Measurements from ENCODE around the gene EDEM2. TPM values are rescaled to one million over a fixed set of nuclear protein-coding genes. Genes with fewer than 3 reads are reported as not detected.
"Not testable (repeated sequence)": the region's sequence is repeated elsewhere in the genome, so short reads cannot be mapped to it uniquely, and the experiment has no call there.

EDEM2 gene
- polyA plus RNA-seq, 3 donors, result 39.5 to 86.1 (median 75.6) TPM

GRCh38 chr20:35165221-35166185 lies 18.4 kb upstream of the EDEM2 start:
- TF ChIP-seq, protein P1, sequence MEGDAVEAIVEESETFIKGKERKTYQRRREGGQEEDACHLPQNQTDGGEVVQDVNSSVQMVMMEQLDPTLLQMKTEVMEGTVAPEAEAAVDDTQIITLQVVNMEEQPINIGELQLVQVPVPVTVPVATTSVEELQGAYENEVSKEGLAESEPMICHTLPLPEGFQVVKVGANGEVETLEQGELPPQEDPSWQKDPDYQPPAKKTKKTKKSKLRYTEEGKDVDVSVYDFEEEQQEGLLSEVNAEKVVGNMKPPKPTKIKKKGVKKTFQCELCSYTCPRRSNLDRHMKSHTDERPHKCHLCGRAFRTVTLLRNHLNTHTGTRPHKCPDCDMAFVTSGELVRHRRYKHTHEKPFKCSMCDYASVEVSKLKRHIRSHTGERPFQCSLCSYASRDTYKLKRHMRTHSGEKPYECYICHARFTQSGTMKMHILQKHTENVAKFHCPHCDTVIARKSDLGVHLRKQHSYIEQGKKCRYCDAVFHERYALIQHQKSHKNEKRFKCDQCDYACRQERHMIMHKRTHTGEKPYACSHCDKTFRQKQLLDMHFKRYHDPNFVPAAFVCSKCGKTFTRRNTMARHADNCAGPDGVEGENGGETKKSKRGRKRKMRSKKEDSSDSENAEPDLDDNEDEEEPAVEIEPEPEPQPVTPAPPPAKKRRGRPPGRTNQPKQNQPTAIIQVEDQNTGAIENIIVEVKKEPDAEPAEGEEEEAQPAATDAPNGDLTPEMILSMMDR (IDR thresholded peaks at IDR 0.05), result no peak
- no peaks in the 10 kb centered on the region for H3K9me3 ChIP-seq (replicated peaks in 1 of 2; ENCODE audit: control insufficient read depth in 1 of 2, insufficient read depth in 1 of 2, low read length in 2 of 2)
- WGBS (ENCODE audit: insufficient coverage), result 44% methylated on average over 2 of the region's 4 CpGs
- no peaks in the 10 kb centered on the region for H3K36me3 ChIP-seq (replicated peaks in 1 of 2; ENCODE audit: control insufficient read depth in 1 of 2, insufficient read depth in 2 of 2, low read length in 2 of 2)
- no peak overlapping the region for H3K27ac Mint-ChIP-seq
- no peaks in the 10 kb centered on the region for H3K36me3 Mint-ChIP-seq
- H3K4me2 ChIP-seq (replicated peaks; ENCODE audit: extremely low read depth, low read length, poor library complexity, severe bottlenecking), result no peak overlapping the region
- H3K79me2 ChIP-seq (ENCODE audit: insufficient read depth, low read length), result no peaks in the 10 kb centered on the region
- H3K27ac ChIP-seq (ENCODE audit: low read depth in 1 of 2, low read length in 2 of 2), result no peak overlapping the region
- intact Hi-C loops (cut with micrococcal nuclease), result no loop called here
- H3K27me3 Mint-ChIP-seq (ENCODE audit: low read depth in 3 of 3), result peaks cover 0 to 5% (median 0%) of the 10 kb centered on the region in 3 donors
- peaks cover 0 to 7% (median 2%) of the 10 kb centered on the region in 7 donors for H3K9me3 Mint-ChIP-seq
- H3K4me1 ChIP-seq (ENCODE audit: control insufficient read depth in 1 of 2, insufficient read depth in 2 of 2, low read length in 2 of 2), result peaks cover 3 to 6% of the 10 kb centered on the region in 2 donors
- H2AFZ ChIP-seq (ENCODE audit: insufficient read depth, low read depth, low read length, poor library complexity, severe bottlenecking), result no peak overlapping the region
- H3K4me3 Mint-ChIP-seq, result no peak overlapping the region
- H3K9ac ChIP-seq (ENCODE audit: insufficient read depth, low read length, poor library complexity, severe bottlenecking), result no peak overlapping the region
- H3K4me3 ChIP-seq (replicated peaks in 1 of 3; ENCODE audit: low read depth in 2 of 3, low read length in 3 of 3), result no peak overlapping the region
- no peaks in the 10 kb centered on the region for H4K20me1 ChIP-seq (ENCODE audit: insufficient read depth, low read length)
- peaks cover 11% of the 10 kb centered on the region for H3K4me1 Mint-ChIP-seq
- no peaks in the 10 kb centered on the region for H3K27me3 ChIP-seq (ENCODE audit: control insufficient read depth in 2 of 2, insufficient read depth in 2 of 2, low read length in 2 of 2)
- no peak for DNase-seq

- H3K4me1 ChIP-seq (ENCODE audit: control insufficient read depth in 1 of 2, insufficient read depth in 2 of 2, low read length in 2 of 2); H3K9ac ChIP-seq (ENCODE audit: insufficient read depth, low read length, poor library complexity, severe bottlenecking); H3K27ac Mint-ChIP-seq; H3K79me2 ChIP-seq (ENCODE audit: insufficient read depth, low read length); H3K27ac ChIP-seq (ENCODE audit: low read depth in 1 of 2, low read length in 2 of 2); H3K4me3 ChIP-seq (replicated peaks in 1 of 3; ENCODE audit: low read depth in 2 of 3, low read length in 3 of 3); H4K20me1 ChIP-seq (ENCODE audit: insufficient read depth, low read length); H3K27me3 Mint-ChIP-seq (ENCODE audit: low read depth in 3 of 3); H3K4me2 ChIP-seq (replicated peaks; ENCODE audit: extremely low read depth, low read length, poor library complexity, severe bottlenecking); DNase-seq; intact Hi-C loops (cut with micrococcal nuclease); H3K9me3 ChIP-seq (replicated peaks in 1 of 2; ENCODE audit: control insufficient read depth in 1 of 2, insufficient read depth in 1 of 2, low read length in 2 of 2); H3K9me3 Mint-ChIP-seq; H2AFZ ChIP-seq (ENCODE audit: insufficient read depth, low read depth, low read length, poor library complexity, severe bottlenecking); H3K36me3 ChIP-seq (replicated peaks in 1 of 2; ENCODE audit: control insufficient read depth in 1 of 2, insufficient read depth in 2 of 2, low read length in 2 of 2); H3K27me3 ChIP-seq (ENCODE audit: control insufficient read depth in 2 of 2, insufficient read depth in 2 of 2, low read length in 2 of 2); H3K4me3 Mint-ChIP-seq; H3K36me3 Mint-ChIP-seq: not testable (repeated sequence)
- peaks cover 11% of the 10 kb centered on the region for H3K4me1 Mint-ChIP-seq
Measured at GRCh38 chr20:35164531-35164930, 17.4 kb upstream of the EDEM2 start.

DNA sequence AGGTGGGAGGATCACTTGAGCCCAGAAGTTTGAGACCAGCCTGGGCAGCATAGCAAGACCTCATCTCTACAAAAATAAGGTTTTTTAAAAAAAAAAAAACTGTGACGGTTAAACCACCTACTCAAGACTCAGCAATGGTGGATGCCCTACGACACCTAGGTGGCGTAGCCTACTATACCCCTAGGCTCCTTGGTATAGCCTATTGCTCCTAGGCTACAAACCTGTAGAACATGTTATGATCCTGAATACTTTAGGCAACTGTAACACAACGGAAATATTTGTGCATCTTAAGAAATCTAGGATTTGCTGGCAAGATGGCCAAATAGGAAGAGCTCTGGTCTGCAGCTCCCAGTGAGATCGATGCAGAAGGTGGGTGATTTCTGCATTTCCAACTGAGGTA lies 13.2 kb upstream of the EDEM2 start:
- H3K27ac Mint-ChIP-seq; H3K4me2 ChIP-seq (replicated peaks; ENCODE audit: extremely low read depth, low read length, poor library complexity, severe bottlenecking); H3K9me3 Mint-ChIP-seq; DNase-seq; H3K27ac ChIP-seq (ENCODE audit: low read depth in 1 of 2, low read length in 2 of 2); H4K20me1 ChIP-seq (ENCODE audit: insufficient read depth, low read length); H3K4me1 Mint-ChIP-seq; H3K9ac ChIP-seq (ENCODE audit: insufficient read depth, low read length, poor library complexity, severe bottlenecking); H2AFZ ChIP-seq (ENCODE audit: insufficient read depth, low read depth, low read length, poor library complexity, severe bottlenecking); H3K79me2 ChIP-seq (ENCODE audit: insufficient read depth, low read length); H3K4me3 ChIP-seq (replicated peaks in 1 of 3; ENCODE audit: low read depth in 2 of 3, low read length in 3 of 3); intact Hi-C loops (cut with micrococcal nuclease); H3K36me3 Mint-ChIP-seq; H3K27me3 Mint-ChIP-seq (ENCODE audit: low read depth in 3 of 3); H3K9me3 ChIP-seq (replicated peaks in 1 of 2; ENCODE audit: control insufficient read depth in 1 of 2, insufficient read depth in 1 of 2, low read length in 2 of 2); H3K27me3 ChIP-seq (ENCODE audit: control insufficient read depth in 2 of 2, insufficient read depth in 2 of 2, low read length in 2 of 2); H3K4me3 Mint-ChIP-seq; H3K36me3 ChIP-seq (replicated peaks in 1 of 2; ENCODE audit: control insufficient read depth in 1 of 2, insufficient read depth in 2 of 2, low read length in 2 of 2); H3K4me1 ChIP-seq (ENCODE audit: control insufficient read depth in 1 of 2, insufficient read depth in 2 of 2, low read length in 2 of 2): not testable (repeated sequence)
- WGBS (ENCODE audit: insufficient coverage), result 100% methylated on average over 1 of the region's 5 CpGs

Measured in CD14-positive monocyte (primary cell).